Stimulated activated CD4-positive, alpha-beta T cell treated with anti-CD3 and anti-CD28 coated beads, Interleukin-1b, Interleukin-23, amount 100 ng/mL, for 48 hours (primary cell): Measurements from ENCODE around the gene FANCG.

Experiments used
- DNase-seq: peaks from one replicate; pipeline ENCODE4 v3.0.0-alpha.2; 2020

FANCG gene

DNA sequence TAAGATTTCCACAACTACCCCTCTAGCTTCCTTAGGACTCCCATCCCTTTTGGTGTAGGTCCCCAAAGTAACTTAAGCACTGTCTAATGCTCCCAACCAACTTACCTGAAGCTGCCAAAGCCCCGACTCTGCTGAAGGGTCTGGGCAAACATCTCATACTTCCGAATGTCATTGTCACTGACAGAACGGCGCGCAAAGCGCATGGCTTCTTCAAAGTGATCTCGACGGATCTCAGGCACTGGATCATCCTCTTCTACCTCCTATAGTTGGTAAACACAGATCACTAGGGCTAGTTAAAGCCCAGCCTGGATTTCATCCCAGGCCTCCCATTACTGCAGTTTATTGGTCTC is 22.5 kb downstream of the FANCG start:
- no peak for DNase-seq

DNA sequence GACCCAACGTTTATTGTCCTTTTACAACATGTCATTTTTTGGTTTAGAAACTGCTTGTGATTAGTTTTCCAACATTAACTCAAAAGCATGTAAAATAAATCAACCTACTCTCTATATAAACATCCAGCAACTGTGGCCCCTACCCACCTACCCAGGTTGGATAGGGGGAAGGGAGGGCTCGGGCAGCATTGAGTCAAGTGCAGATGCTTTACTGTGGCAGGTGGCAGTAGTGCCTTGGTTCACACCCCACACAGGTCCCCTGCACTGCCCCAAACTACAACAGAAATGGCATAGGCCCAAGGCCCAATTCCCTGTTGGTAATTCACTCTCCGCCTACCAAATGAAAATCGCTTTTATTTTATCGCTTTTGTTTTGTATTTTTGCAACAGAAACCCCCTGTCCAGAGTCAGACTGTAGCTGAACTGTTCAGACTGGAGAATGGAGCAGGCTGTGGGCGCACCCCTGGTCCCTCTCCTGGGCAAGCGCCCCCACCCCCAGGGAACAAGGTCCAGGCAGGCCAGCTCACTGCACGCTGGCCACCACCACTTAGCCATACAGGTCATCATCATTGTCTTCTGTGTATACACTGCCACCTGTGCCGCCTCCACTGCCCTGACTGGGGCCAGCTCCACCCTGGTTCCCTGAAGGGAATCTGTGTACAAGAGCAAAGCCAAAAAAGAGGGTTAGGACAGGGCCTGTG is 23.0 kb downstream of the FANCG start:
- no peak for DNase-seq

DNA sequence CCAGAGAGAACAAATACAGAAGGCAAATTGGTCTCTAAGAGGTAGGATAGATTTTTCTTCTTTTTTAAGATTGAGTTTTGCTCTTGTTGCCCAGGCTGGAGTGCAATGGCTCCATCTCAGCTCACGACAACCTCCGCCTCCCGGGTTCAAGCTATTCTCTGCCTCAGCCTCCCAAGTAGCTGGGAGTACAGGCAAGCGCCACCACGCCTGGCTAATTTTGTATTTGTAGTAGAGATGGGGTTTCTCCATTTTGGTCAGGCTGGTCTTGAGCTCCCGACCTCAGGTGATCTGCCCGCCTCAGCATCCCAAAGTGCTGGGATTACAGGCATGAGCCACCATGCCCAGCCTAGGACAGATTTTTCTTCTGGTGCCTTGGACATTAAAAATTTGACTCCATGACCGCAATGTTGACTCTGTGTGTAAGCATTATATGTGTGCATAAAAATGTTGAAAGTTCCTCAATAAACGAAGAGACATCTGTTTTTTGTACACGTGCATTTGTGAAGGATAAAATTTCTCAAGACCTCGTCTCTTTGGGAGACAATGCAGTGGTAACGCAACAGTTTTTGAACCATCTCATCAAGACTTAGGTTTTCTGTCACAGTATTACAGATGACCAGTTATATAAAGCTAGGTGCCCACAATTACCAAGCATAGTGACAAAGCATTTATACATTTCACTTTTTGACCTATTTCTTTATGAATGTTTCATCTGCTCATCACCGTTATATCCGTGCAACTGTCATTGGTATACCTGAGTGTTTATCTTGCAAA is 24.7 kb downstream of the FANCG start:
- DNase-seq = no peak

DNA sequence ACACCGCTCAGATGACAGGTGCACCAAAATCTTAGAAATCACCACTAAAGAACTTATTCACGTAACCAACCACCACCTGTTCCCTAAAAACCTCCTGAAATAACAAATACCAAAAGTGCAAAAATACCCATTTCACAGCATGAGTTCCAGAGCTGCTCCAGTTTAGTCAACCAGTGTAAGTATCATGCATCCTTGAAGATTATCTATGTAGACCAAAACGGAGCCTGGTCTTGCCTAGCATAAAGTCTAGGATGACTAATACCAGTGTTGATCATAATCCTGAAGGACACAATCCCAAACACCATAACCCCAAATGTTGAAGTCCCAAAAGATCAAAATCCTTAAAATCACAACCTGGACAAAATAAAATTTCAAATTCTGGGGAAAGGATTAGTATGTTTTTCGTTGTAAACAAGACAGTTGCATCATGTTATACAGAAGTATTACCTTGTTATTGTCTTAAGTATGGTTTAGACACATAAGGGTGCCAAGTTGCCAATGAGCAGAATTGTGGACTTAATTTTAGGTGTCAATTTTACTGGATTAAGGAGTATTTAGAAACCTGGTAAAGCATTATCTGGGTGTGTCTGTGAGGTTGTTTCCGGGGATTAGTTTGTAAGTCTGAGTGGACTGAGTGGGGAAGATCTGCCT is 25.4 kb downstream of the FANCG start:
- DNase-seq = no peak

- DNase-seq = peak; percentile 34
These were observed 28.4 kb downstream of the FANCG start for GRCh38 chr9:35051069-35051967.

DNA sequence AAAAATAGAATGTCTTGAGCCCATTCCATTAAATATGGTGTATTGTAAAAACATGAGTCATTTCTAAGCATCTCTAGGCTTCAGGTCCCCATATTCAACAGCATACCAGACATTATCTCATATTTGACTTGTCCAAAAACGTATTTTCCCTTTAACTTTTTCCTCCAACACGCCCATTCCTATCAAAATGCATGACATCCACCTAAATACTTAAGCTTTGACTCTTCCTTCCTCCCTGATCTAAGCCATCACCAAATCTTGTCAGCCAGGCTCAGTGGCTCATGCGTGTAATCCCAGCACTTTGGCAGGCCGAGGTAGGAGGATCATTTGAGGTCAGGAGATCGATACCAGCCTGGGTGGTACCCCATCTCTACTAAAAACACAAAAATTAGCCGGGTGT is 31.2 kb downstream of the FANCG start:
- DNase-seq = no peak

DNA sequence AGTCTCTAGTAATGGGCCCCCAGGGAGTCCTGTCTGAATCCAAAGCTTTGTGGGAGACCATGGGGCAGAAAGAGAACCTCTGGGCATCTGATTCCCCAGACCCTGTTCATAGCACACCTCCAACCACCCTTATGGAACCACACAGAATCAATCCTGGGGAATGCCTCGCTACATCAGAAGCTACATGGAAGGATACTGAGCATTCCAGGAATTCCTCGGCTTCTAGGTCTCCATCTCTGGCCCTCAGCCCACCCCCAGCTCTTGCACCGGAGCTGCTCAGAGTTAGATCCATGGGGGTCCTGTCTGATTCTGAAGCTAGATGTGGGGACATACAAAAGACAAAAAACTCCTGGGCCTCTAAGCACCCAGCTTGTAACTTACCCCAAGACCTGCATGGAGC is 35.7 kb downstream of the FANCG start:
- no peak for DNase-seq

GRCh38 chr9:35042891-35043545 is 36.7 kb downstream of the FANCG start:
- DNase-seq = no peak

GRCh38 chr9:35042081-35042604 is 37.6 kb downstream of the FANCG start:
- no peak for DNase-seq

- DNase-seq = peak; percentile 51
These were observed 43.7 kb downstream of the FANCG start for GRCh38 chr9:35035851-35036701.

DNA sequence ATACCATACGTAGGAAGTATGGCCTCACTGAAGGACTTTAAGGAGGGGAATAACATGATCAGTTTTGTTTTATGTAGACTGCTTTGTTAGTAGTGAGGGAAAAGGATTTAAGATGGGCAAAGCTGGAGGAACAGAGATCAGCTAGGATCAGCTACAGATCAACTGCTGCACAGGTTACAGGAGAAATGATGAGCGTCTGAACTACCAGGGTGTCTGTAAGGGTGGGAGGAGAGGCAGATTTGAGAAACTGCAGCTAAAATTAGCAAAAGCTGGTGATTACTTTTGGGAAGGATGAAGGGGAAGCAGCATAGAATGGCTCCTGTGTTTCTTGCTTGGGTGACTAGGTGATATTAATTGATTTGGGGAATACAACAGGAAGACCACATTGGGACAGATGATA is 46.6 kb downstream of the FANCG start:
- DNase-seq = no peak

DNA sequence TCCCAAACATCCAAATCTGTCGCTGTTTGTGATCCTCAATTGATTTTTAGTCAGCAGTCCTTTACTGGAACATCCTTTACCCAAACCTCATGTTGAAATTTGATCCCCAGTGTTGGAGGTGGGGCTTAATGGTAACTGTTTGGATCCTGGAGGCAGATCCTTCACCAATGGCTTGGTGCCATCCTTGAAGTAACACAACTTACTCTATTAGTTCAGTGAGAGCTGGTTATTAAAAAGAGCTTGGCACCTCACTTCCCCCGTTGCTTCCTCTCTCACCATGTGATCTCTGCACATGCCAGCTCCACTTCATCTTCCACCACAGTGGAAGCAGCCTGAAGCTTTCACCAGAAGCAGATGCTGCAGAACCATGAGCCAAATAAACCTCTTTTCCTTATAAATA is 49.9 kb downstream of the FANCG start:
- DNase-seq = no peak

DNA sequence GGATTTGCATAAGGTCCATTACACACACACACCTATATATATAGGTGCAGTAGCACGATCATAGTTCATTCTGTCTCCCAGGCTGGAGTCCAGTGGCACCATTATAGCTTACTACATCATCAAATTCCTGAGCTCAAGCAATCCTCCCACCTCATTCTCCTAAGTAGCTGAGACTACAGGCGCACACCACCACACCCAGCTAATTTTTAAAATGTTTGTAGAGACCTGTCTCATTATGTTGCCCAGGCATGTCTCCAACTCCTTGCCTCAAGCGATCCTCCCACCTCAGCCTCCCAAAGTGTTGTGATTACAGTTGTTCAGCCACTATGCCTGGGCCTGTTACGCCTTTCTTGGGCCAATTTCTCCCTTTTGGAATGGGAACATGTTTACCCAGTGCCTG is 50.5 kb downstream of the FANCG start:
- DNase-seq = no peak

- DNase-seq = no peak
These were observed 51.4 kb downstream of the FANCG start for GRCh38 chr9:35028341-35028740.

- DNase-seq = no peak
These were observed 51.9 kb downstream of the FANCG start for GRCh38 chr9:35027860-35028259.

- no peak for DNase-seq
These were observed 52.4 kb downstream of the FANCG start for GRCh38 chr9:35027374-35027773.

DNA sequence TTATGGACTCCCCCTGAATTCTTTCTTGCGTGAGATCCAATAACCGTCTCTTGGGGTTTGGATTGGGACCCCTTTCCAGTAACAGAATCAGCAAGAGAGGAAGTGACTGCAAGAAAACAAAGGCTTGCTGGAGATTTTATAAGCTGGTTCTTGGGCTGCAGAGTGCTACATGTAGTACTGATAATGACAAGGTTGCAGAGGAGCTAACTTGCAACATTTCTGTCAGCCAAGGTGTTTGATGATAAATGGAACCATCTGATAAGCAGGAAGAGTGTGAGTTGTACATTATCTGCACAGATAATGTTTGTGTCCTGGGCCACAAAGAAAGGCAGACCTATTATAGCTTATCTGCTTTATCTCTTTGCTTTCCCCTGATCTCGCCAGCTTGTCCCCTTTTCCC is 53.1 kb downstream of the FANCG start:
- no peak for DNase-seq
